T1000 (cell line): ENCODE measurements around the gene OR2A7.
"Not testable (repeated sequence)": the region's sequence is repeated elsewhere in the genome, so short reads cannot be mapped to it uniquely, and the experiment has no call there.

Source experiments
- DNase-seq: peaks from one replicate; lab custom pipeline; 2025; ENCODE audit warnings: mixed read lengths; lab: John Stamatoyannopoulos, UW

OR2A7 gene, protein sequence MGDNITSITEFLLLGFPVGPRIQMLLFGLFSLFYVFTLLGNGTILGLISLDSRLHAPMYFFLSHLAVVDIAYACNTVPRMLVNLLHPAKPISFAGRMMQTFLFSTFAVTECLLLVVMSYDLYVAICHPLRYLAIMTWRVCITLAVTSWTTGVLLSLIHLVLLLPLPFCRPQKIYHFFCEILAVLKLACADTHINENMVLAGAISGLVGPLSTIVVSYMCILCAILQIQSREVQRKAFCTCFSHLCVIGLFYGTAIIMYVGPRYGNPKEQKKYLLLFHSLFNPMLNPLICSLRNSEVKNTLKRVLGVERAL

DNA sequence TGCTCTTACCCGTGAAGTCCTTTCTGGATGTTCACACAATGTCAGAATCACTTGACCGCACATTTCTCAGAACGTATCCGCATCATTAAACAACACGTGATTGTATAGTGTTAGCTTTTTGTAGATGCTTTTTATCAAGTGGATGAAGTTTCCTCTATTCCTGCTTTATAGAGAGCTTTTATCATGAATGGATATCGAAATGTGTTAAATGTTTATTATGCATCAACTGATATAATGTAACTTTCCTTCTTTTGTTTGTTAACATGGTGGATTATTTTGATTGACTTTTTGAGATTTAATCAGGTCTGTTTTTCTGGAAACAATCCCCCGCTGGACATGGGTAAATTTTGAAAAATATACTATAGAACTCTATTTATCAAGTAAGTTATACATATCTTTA is at the start of gene OR2A7:
OR2A7 (minus strand) TSS at position 101 of the 400 bp plus-strand sequence. CDS start 5,164 bp downstream, outside the sequence.
- DNase-seq: not testable (repeated sequence)

DNA sequence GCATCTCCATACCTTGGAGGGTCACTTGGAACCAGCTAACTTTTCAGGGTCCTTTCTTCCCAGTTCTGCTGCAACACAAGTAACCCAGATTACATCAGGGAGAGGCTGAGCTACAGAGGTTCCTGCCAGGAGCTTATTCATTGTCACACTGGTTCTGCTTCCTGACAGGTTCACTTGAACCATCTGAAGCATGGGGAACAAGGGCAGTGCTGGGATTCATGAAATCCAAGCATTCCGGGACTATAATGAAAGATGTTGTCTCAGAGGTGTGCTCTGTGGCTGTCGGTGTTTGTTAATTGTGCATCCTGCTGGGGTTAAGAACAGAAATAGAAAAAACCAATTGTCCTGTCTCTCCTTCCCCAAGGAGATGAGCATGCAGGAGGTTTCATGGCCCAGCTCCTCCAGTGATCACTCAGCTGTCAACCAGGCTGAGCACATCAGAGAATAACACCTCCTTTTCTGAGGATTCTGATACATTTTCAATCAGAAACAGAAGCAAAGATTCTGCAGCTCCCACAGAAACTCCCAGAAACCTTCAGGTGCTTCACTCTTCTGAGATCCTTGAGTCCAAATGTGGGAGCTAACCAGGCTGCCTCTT is 47.4 kb upstream of the OR2A7 start, which contains the start of gene OR2A1:
OR2A1 (plus strand) TSS at position 548 of the 598 bp plus-strand sequence. CDS start 5,706 bp downstream, outside the sequence.
- DNase-seq: not testable (repeated sequence)

DNA sequence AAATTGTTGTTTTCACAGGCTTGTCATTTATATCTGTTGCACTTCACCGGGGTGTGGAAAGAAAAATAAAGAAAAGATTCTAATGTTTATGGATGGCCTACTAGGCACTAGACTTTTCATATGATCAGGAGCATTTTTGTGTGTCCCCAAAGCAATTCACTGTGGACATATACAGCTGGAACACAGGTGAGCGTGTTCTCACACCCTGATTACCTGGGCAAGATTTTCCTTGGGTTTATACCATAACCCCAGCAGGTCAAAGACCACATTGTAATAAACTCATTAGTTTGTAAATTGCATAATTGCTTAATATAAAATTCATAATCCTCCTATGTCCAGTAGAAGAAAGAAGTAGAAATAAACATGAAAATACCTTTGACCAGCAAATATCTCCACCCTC is 46.6 kb upstream of the OR2A7 start:
- not testable (repeated sequence) for DNase-seq

DNA sequence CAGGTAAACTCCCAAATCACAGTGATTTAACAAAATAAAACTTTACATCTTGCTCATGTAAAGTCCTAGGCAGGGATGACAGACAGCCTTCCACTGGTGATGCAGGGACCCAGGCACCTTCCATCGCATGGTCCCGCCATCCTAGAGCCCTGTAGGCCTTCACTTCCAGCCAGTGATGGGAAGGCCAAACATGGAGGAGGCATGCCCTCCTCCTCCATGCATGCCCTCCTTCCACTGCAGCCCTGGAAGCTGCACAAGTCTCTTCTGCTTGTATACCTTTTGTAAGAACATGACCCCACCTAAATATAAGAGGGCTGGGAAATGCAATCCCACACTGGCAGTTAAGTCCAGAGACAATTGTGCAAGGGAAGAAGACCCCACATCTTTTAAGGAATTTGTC is 45.1 kb upstream of the OR2A7 start:
- not testable (repeated sequence) for DNase-seq

DNA sequence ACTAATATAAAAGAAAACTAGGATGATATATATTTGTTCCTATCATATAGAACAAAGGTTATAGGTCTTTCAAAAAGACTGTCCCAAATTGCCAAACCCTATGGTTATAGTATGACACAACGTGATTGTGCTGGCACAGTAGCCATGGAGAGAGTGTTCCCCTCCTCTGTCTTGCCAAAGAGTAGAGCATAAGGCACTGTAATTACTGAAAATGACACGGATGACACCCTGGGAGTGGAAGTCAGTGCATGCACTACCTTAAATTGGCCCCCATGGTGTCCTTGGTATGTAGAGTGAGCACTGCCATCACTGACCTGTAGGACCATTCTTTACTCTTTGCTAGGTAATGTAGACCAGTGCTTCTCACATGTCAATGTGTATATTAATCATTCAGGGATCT is 40.6 kb upstream of the OR2A7 start:
- not testable (repeated sequence) for DNase-seq

DNA sequence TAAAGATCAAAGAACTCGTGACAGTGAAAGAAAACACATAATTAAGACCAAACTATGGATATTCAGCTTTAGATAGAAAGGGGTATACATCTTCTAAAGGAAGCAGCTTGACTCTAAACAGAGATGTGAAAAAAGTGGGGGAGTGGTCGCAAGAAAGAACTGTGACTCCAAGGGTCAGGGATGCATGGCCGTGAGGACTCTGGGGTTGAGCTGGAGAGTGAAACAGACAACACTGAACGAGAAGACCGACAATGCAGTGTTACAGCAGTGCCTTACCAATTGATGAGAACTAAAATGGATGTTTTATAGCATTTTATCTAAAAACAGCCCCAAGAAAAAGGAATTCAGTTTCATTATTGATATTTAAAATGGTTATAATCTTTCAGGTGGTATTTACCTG is 39.0 kb upstream of the OR2A7 start:
- not testable (repeated sequence) for DNase-seq

DNA sequence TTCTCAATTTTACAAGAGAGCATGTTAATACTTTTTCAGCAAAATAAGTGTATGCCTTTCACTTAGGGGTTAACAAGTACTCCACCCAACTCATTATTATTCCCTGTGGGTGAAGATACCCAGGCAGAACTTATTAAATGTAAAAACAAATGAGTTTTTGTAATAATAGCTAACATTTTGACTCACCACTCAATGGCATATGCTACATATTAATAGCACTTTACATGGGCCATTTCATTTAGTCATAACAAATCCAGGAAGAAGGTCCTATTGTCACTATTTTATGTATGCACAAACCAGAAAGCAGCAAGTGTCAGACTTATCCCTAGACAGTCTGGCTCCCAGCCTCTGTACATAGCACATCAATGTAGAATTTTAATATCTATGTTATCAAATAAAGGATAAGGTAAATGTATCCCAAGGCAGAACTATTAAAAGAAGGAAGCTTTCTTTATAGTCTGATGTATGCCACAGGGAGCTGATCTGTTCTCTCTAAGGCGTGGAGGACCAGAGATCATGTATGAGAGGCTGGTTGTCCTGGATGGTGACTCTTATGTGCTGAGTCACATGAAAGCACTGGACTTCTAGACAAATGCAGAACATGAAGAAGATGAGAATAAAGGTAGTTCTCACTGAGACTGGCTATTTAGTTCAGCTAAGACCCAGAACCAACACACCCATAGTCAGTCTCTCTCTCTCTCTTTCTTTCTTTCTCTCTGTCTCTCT is 38.1 kb upstream of the OR2A7 start:
- DNase-seq: not testable (repeated sequence)

DNA sequence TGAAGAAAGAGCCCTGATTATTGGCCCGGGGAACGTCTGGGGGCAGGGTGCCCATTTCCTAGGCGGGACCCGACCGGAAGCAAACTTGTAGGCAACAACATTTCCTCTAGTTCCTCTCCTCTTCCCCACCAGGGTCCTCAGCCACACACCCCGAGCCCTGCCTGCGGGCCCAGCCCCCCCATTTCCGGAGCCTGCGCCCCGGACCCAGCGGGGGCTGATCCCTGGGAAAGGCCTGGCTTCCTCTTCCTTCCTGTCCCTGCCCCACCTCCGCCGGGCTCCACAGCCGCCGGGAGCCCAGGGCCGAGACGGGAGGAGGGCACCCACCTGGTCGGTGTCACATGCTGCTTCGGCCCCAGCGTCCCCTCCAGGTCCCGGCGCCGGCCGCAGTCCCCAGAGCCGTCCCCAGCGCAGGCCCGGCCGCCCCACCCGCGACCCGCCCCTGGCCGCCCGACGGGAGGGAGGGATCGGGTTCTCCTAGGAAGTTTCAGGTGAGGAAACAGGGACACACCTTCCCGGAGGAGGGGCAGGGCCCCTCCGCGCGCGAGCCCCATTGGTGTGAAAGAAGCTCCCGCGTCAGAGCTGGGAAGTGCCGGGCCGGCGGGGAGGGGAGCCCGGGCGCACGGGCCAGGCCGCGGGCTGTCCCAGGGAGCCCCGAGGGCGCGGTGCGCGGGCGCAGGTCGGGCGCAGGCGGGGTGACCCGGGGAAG is 29.4 kb upstream of the OR2A7 start:
- not testable (repeated sequence) for DNase-seq

DNA sequence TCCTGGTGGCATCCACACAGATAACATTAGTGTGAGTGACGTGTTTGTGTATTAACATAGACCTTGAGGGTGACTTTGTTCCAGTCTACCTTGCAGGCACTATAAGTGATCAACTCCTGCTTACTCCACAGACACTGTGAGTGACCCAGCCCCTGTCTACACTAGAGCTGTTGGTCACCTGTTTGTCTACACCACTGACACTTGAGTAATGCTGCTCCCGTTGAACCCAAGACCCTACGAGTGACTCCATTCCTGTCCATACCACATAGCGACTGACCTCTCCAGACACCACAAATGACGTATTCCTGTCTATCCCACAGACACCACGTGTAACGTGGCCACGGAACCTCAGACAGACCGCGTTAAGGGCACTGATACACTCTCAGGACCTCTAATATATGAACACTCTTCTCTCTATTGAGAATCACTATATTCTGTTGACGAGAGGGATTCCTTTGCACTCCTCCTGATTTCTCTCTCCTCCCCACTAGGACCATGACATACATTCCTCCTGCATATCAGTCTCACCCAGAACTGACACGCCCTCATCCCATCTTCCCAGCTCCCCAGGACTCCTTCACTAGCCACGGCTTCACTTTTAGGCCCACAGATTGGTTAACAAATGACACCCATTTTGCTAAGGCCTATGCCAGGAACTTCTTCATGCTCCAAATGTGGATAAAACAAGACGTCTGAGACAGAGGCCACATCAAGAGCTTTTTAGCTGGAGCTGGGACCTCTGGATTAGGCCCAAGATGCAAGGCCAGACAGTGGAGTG is 28.0 kb upstream of the OR2A7 start:
- DNase-seq: not testable (repeated sequence)

DNA sequence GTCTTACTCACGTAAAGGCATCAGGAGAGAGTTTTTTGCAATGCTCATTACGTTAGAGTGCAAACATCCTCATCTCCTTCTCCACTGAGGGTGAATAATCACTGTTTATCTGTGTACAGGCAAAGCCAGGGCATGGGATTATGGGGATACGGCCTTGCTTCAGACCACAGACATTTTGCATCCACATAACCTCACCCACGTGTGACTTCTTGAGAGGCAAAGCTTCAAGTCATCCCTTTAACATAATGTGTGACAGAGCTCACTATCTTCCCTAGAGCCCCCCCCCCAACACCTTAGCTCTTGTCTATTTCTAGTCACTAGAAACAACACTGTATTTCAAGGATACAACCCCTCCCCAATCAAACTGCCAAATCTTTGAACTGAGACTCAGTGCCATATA is 27.0 kb upstream of the OR2A7 start:
- not testable (repeated sequence) for DNase-seq

DNA sequence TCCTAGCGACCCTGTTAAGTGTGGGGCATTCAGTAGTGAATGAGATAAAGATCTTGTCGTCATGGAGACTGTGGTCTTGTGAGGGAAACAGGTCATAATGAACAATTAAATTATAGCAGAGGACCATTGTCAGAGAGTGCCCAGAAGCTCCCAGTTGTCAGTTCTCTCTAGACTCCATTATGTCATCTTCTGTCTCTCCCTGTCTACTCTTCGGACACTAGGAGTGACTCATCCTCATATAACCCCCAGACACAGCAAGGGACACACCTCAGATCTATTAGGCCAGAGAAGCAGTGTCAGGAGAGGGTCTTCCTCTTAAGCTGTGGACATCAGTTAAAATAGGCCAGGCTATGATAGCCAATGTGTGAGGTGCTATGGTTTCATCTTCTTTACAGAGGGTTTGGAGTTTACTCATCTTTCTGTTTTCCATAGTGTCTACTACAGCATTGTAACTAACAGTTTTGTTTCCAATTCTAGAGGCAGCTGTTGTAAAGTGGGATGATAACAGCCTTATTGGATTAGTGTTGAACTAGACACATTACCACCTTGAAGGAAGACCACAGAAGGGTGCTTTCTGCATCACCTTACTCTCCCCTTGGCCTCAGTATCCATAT is 22.7 kb upstream of the OR2A7 start:
- not testable (repeated sequence) for DNase-seq

DNA sequence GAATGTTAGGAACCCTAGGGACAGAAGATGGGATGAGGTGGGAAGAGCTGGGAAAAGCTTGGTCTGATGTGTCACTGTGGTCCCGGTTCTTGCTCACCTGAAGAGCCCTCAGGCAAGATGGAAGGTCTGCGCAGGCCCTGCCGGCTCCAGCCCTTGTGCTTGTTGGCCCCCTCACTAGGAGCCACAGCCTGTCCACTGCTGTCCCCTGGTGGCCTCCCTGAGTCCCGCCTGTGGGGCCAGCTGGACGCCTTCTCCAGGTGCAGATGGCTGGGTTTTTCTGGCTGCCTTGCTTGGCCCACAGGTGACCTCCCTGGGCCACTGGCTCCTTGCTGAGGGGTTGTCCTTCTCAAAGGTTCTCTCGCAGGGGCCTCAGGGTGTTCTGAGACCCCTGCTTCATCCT is 19.1 kb upstream of the OR2A7 start:
- not testable (repeated sequence) for DNase-seq

DNA sequence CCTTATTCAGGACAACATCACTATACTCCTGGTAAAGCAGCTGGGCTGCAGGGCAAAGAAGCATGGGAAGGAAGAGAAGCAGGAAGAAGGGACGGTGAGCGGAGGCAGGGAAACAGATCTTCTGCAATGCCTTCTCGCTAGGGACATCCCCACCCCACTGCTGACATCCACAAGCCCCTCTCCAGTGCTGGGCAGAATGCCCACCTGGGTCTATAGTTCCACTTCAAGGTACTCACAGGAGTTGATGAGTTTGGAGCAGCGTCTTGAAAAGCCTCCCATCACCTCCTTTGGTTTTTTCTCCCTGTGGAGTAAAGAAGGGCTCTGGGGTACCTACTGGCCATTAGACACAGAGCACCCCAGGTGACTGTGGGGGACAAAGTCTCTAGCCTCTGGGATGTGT is 17.9 kb upstream of the OR2A7 start:
- not testable (repeated sequence) for DNase-seq

DNA sequence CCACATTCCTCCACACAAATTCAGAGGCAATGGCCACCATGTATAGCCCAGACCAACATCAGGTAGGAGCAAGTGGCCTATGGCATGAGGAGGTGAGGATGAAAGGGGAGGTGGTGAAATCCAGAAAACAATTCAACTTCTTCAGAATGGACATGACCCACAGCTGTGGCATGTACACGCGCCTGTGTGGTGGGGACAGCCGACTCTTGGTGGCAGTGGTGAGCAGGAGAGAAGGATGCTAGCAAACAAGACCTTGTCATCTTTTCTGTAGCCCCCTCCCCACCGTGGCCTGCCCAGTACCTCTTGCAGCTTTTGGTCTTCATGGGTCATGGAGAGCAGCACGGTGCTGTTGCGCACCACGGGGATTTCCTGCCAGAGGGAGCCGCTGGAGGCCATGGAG is 17.4 kb upstream of the OR2A7 start:
- not testable (repeated sequence) for DNase-seq

DNA sequence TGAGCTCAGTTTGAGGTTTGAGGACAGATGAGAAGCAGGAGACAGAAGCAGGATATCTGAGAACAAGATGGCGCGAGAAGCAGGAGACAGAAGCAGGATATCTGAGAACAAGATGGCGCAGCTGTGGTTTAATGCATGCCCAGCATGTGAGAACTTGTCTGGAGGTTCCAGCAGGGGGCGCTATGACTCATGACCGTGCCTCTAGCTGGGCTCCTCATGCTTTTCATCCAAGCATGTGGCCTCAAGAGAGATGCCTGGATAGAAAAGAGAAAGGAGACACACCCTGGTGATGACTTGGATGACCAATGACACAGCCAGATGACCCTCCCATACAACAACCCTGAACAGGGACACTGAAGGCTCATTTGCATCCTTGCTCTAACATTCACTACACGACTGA is 15.4 kb upstream of the OR2A7 start:
- not testable (repeated sequence) for DNase-seq

DNA sequence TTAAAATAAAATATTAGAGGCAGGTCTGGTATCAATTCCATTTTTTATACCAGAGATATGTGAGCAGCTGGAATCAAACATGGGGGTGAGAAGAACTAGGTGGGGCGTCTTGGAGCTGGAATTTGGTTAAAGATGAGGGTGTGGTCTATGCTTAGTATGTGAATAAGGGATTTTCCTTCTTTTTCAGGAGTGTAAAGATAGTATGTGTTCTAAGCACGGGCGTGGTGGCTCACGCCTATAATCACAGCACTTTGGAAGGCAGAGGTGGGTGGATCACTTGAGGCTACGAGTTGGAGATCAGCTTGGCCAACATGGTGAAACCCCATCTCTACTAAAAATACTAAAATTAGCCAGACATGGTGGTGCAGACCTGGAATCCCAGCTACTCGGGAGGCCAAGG is 10.7 kb upstream of the OR2A7 start:
- not testable (repeated sequence) for DNase-seq

DNA sequence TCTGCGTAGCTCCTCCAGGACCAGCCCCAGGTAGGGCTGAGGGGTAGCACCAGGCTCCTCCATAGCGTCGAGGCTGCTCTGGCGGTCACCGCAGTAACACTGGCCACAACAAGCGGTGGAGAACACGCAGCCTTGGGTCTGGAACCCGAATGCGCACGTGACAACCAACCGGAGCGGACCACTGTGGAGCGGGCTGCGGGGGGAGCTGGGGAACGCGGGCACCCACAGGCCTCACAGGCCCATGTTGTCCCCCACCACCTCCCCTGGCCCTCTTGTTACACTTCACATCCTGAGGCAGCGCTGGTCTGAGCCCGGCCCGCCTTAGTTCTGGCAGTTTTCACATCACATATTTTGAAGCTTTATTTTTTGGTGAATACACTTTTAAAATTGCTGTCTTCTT is 4.6 kb upstream of the OR2A7 start, which contains the start of gene CTAGE8:
CTAGE8 (minus strand) TSS at position 101 of the 400 bp plus-strand sequence; CDS start at position 63, 38 bp downstream.
- not testable (repeated sequence) for DNase-seq

DNA sequence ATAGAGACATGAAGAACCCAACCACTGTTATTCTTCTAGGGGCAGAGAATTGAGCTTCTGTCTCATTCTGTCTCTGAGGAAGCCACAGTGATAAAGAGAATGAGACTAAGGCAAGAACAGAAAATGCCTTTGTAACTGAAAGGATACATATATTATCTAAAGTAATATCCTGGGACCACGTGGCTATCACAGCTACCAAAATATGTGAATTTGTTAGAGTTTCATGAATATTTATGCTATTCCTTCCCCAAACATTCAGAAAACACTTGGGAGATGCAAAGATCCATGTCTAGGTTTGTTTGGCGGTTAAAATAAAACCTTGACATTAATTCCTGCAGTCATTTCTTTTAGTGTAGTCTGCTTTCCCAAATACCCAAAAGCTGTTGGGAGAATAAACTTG is 2.5 kb downstream of the OR2A7 start:
- DNase-seq: not testable (repeated sequence)

DNA sequence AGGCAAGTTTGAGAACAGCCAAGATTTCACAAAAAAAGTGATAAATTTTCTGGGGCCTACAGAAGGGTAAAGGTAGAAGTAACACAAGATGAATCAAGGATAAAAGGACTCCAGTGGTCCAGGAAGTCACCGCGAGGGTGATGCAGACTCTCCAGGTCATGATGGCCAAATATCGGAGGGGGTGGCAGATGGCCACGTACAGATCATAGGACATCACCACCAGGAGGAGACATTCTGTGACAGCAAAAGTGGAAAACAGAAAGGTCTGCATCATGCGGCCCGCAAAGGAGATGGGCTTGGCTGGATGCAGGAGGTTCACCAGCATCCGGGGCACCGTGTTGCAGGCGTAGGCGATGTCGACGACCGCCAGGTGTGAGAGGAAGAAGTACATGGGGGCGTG is 5.5 kb downstream of the OR2A7 start:
- DNase-seq: not testable (repeated sequence)

DNA sequence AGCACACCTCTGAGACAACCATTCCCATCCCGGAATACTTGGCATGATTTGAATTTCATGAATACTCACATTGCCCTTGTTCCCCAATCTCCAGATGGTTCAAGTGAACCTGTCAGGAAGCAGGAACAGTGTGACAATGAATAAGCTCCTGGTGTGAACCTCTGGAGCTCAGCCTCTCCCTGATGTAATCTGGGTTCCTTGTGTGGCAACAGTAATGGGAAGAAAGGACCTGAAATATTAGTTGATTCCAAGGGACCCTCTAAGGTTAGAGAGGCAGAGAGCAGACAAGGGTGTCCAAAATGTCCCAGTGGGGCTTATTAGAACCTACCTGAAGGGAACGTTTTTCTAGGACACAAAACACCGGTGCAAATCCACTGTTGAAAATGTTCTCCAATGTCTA is 8.5 kb downstream of the OR2A7 start:
- no peak for DNase-seq

DNA sequence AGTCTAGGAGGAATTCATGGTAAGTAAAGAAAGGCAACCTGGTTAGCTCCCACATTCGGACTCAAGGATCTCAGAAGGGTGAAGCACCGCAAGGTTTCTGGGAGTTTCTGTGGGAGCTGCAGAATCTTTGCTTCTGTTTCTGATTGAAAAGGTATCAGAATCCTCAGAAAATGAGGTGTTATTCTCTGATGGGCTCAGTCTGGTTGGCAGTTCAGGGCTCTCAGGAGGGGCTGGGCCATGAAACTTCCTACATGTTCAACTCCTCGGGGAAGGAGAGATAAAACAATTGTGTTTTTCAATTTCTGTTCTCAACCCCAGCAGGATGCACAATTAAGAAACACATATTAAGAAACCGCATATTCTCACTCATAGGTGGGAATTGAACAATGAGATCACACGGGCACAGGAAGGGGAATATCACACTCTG is 9.1 kb downstream of the OR2A7 start:
- DNase-seq: no peak
